ENCODE measurements around the gene MPRIP. TPM values are rescaled to one million over a fixed set of nuclear protein-coding genes. Genes with fewer than 3 reads are reported as not detected.

MPRIP gene
- polyA plus RNA-seq, 1 donor from 2014 or later: 47.3 TPM

- Histone ChIP-seq H3K27ac (ENCODE audit: low read length) (no peak overlapping the region), H2AFZ (ENCODE audit: low read depth, low read length) (no peak overlapping the region), H3K9me2 (ENCODE audit: insufficient read depth, low read length) (no peaks in the 10 kb centered on the region), H3K4me2 (ENCODE audit: low read length) (no peak overlapping the region), H4K20me1 (ENCODE audit: insufficient read depth) (no peaks in the 10 kb centered on the region), H3K9ac (ENCODE audit: low read length) (no peak overlapping the region), H3K79me2 (replicated peaks; ENCODE audit: insufficient read depth, low read length) (no peaks in the 10 kb centered on the region), H3F3A (ENCODE audit: insufficient read depth, low read length, poor library complexity, severe bottlenecking) (no peaks in the 10 kb centered on the region), H3K36me3 (ENCODE audit: insufficient read depth, low read length) (peaks cover 11% of the 10 kb centered on the region), H3K27me3 (ENCODE audit: insufficient read depth, low read depth, low read length) (no peaks in the 10 kb centered on the region), H3K4me3 (ENCODE audit: low read length) (no peak overlapping the region), H3K9me3 (ENCODE audit: low read length) (no peaks in the 10 kb centered on the region)
- TF ChIP-seq MXI1 (conservative IDR thresholded peaks at IDR 0.05; ENCODE audit: poor library complexity, severe bottlenecking) (no peak), EP300 (conservative IDR thresholded peaks at IDR 0.05; ENCODE audit: poor library complexity, severe bottlenecking) (no peak), SMC3 (conservative IDR thresholded peaks at IDR 0.05; ENCODE audit: poor library complexity) (no peak), EZH2 (IDR thresholded peaks at IDR 0.05; ENCODE audit: borderline replicate concordance, insufficient read depth, low read length, poor library complexity, severe bottlenecking) (no peak), RAD21 (conservative IDR thresholded peaks at IDR 0.05) (no peak), POLR2AphosphoS5 (IDR thresholded peaks at IDR 0.05) (no peak), TAF1 (IDR thresholded peaks at IDR 0.05; ENCODE audit: low read depth) (no peak)
- TF ChIP-seq, protein P1, sequence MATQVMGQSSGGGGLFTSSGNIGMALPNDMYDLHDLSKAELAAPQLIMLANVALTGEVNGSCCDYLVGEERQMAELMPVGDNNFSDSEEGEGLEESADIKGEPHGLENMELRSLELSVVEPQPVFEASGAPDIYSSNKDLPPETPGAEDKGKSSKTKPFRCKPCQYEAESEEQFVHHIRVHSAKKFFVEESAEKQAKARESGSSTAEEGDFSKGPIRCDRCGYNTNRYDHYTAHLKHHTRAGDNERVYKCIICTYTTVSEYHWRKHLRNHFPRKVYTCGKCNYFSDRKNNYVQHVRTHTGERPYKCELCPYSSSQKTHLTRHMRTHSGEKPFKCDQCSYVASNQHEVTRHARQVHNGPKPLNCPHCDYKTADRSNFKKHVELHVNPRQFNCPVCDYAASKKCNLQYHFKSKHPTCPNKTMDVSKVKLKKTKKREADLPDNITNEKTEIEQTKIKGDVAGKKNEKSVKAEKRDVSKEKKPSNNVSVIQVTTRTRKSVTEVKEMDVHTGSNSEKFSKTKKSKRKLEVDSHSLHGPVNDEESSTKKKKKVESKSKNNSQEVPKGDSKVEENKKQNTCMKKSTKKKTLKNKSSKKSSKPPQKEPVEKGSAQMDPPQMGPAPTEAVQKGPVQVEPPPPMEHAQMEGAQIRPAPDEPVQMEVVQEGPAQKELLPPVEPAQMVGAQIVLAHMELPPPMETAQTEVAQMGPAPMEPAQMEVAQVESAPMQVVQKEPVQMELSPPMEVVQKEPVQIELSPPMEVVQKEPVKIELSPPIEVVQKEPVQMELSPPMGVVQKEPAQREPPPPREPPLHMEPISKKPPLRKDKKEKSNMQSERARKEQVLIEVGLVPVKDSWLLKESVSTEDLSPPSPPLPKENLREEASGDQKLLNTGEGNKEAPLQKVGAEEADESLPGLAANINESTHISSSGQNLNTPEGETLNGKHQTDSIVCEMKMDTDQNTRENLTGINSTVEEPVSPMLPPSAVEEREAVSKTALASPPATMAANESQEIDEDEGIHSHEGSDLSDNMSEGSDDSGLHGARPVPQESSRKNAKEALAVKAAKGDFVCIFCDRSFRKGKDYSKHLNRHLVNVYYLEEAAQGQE (IDR thresholded peaks at IDR 0.05; ENCODE audit: borderline replicate concordance): no peak
- TF ChIP-seq, protein P2, sequence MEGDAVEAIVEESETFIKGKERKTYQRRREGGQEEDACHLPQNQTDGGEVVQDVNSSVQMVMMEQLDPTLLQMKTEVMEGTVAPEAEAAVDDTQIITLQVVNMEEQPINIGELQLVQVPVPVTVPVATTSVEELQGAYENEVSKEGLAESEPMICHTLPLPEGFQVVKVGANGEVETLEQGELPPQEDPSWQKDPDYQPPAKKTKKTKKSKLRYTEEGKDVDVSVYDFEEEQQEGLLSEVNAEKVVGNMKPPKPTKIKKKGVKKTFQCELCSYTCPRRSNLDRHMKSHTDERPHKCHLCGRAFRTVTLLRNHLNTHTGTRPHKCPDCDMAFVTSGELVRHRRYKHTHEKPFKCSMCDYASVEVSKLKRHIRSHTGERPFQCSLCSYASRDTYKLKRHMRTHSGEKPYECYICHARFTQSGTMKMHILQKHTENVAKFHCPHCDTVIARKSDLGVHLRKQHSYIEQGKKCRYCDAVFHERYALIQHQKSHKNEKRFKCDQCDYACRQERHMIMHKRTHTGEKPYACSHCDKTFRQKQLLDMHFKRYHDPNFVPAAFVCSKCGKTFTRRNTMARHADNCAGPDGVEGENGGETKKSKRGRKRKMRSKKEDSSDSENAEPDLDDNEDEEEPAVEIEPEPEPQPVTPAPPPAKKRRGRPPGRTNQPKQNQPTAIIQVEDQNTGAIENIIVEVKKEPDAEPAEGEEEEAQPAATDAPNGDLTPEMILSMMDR (IDR thresholded peaks at IDR 0.05; ENCODE audit: poor library complexity, severe bottlenecking): no peak
Observed at GRCh38 chr17:17151541-17151940, 109.3 kb downstream of the MPRIP start.

DNA sequence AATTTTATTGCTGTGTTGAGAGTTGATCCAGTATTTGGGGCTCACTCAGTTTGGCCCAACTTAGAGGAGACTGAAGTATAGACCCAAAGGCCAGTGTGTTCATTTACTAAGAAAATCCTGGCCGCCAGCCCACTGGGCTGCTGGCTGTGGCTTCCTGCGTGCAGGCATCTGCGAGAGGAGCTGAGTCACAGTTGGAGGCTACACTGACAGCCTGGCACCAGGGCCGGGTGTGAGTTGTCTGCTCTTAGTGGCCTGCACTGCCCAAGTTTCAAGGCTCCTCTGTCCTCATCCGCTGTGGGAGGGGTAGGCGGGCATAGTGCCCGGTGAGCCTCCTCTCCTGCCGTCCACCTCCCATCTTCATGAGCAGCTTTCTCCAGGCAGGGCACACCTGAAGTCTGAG lies 109.7 kb downstream of the MPRIP start:
- Histone ChIP-seq H4K20me1 (ENCODE audit: insufficient read depth) (no peaks in the 10 kb centered on the region), H2AFZ (ENCODE audit: low read depth, low read length) (no peak overlapping the region), H3K79me2 (replicated peaks; ENCODE audit: insufficient read depth, low read length) (no peaks in the 10 kb centered on the region), H3K27me3 (ENCODE audit: insufficient read depth, low read depth, low read length) (no peaks in the 10 kb centered on the region), H3K9me3 (ENCODE audit: low read length) (no peaks in the 10 kb centered on the region), H3K27ac (ENCODE audit: low read length) (no peak overlapping the region), H3F3A (ENCODE audit: insufficient read depth, low read length, poor library complexity, severe bottlenecking) (no peaks in the 10 kb centered on the region), H3K9me2 (ENCODE audit: insufficient read depth, low read length) (no peaks in the 10 kb centered on the region), H3K36me3 (ENCODE audit: insufficient read depth, low read length) (peaks cover 11% of the 10 kb centered on the region), H3K9ac (ENCODE audit: low read length) (no peak overlapping the region), H3K4me3 (ENCODE audit: low read length) (no peak overlapping the region), H3K4me2 (ENCODE audit: low read length) (no peak overlapping the region)
- TF ChIP-seq EP300 (conservative IDR thresholded peaks at IDR 0.05; ENCODE audit: poor library complexity, severe bottlenecking) (no peak), MXI1 (conservative IDR thresholded peaks at IDR 0.05; ENCODE audit: poor library complexity, severe bottlenecking) (no peak), EZH2 (IDR thresholded peaks at IDR 0.05; ENCODE audit: borderline replicate concordance, insufficient read depth, low read length, poor library complexity, severe bottlenecking) (no peak)
- TF ChIP-seq, protein P1 (IDR thresholded peaks at IDR 0.05; ENCODE audit: borderline replicate concordance): no peak
- TF ChIP-seq, protein P2 (IDR thresholded peaks at IDR 0.05; ENCODE audit: poor library complexity, severe bottlenecking): no peak
